ENCODE results near the gene TRERF1. TPM values are rescaled to one million over a fixed set of nuclear protein-coding genes. Genes with fewer than 3 reads are reported as not detected.

The TRERF1 gene
- polyA plus RNA-seq, 3 donors = 0.58 to 10.0 (median 2.0) TPM

GRCh38 chr6:42406306-42407280 is 45.1 kb downstream of the TRERF1 start:
- H3K27ac ChIP-seq (ENCODE audit: low read depth in 1 of 2, low read length in 2 of 2) = peak overlapping the region; percentile 20 to 67
- H3K4me1 ChIP-seq (ENCODE audit: control insufficient read depth in 1 of 2, insufficient read depth in 2 of 2, low read length in 2 of 2) = peaks cover 84 to 95% of the 10 kb centered on the region in 2 donors
- peaks cover 83% of the 10 kb centered on the region for H3K4me1 Mint-ChIP-seq
- peak overlapping the region in 1 of 3 experiments; percentile 12 for H3K4me3 ChIP-seq (replicated peaks in 1 of 3; ENCODE audit: low read depth in 2 of 3, low read length in 3 of 3)
- H3K79me2 ChIP-seq (ENCODE audit: insufficient read depth, low read length) = peaks cover 87% of the 10 kb centered on the region
- H3K4me3 Mint-ChIP-seq = no peak overlapping the region
- H3K9me3 Mint-ChIP-seq = no peaks in the 10 kb centered on the region
- H2AFZ ChIP-seq (ENCODE audit: insufficient read depth, low read depth, low read length, poor library complexity, severe bottlenecking) = no peak overlapping the region
- no peak for DNase-seq
- H3K36me3 ChIP-seq (replicated peaks in 1 of 2; ENCODE audit: control insufficient read depth in 1 of 2, insufficient read depth in 2 of 2, low read length in 2 of 2) = no peaks in the 10 kb centered on the region
- TF ChIP-seq, protein P1, sequence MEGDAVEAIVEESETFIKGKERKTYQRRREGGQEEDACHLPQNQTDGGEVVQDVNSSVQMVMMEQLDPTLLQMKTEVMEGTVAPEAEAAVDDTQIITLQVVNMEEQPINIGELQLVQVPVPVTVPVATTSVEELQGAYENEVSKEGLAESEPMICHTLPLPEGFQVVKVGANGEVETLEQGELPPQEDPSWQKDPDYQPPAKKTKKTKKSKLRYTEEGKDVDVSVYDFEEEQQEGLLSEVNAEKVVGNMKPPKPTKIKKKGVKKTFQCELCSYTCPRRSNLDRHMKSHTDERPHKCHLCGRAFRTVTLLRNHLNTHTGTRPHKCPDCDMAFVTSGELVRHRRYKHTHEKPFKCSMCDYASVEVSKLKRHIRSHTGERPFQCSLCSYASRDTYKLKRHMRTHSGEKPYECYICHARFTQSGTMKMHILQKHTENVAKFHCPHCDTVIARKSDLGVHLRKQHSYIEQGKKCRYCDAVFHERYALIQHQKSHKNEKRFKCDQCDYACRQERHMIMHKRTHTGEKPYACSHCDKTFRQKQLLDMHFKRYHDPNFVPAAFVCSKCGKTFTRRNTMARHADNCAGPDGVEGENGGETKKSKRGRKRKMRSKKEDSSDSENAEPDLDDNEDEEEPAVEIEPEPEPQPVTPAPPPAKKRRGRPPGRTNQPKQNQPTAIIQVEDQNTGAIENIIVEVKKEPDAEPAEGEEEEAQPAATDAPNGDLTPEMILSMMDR (IDR thresholded peaks at IDR 0.05) = no peak
- WGBS (ENCODE audit: insufficient coverage) = 94% methylated on average over 5 of the region's 6 CpGs
- H3K27me3 Mint-ChIP-seq (ENCODE audit: low read depth in 3 of 3) = peaks cover 0 to 2% (median 0%) of the 10 kb centered on the region in 3 donors
- H3K4me2 ChIP-seq (replicated peaks; ENCODE audit: extremely low read depth, low read length, poor library complexity, severe bottlenecking) = peak overlapping the region; percentile 23
- H3K27me3 ChIP-seq (ENCODE audit: control insufficient read depth in 2 of 2, insufficient read depth in 2 of 2, low read length in 2 of 2) = no peaks in the 10 kb centered on the region
- intact Hi-C loops (cut with micrococcal nuclease) = loop anchor here in 1 of 2 donors (5.0 kb wide), 3 partner anchors 44 to 89 kb away; partner anchors contain the start of gene TRERF1
- peak overlapping the region; percentile 54 to 90 (median 77) for H3K27ac Mint-ChIP-seq
- H3K9me3 ChIP-seq (replicated peaks in 1 of 2; ENCODE audit: control insufficient read depth in 1 of 2, insufficient read depth in 1 of 2, low read length in 2 of 2) = no peaks in the 10 kb centered on the region
- H4K20me1 ChIP-seq (ENCODE audit: insufficient read depth, low read length) = peaks cover 15% of the 10 kb centered on the region
- peaks cover 4 to 7% of the 10 kb centered on the region in 2 donors for H3K36me3 Mint-ChIP-seq
- peak overlapping the region; percentile 9 for H3K9ac ChIP-seq (ENCODE audit: insufficient read depth, low read length, poor library complexity, severe bottlenecking)

DNA sequence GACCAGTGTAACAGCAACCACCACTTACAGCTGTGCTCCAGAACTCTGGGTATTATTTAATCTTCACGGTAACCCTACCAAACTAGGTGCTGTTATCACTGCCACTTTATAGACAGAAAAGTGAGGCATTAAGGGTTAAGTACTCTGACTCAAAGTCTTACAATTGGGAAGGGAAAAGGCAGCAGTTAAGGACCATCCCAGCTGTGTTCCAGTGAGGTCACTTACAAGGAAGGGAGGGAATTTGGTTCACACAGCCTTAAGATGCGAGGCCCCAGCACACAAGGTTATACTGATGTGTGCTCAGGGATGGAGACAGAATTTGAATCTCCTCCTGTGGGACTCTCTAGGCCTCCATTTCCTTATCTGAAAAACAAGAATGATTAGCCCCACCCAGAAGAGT is 46.7 kb downstream of the TRERF1 start:
- no peaks in the 10 kb centered on the region for H3K27me3 ChIP-seq (ENCODE audit: control insufficient read depth in 2 of 2, insufficient read depth in 2 of 2, low read length in 2 of 2)
- H3K4me1 ChIP-seq (ENCODE audit: control insufficient read depth in 1 of 2, insufficient read depth in 2 of 2, low read length in 2 of 2) = peaks cover 68 to 81% of the 10 kb centered on the region in 2 donors
- H3K9ac ChIP-seq (ENCODE audit: insufficient read depth, low read length, poor library complexity, severe bottlenecking) = peak overlapping the region; percentile 19
- no CpG with 5 or more reads among the region's 2 CpGs for WGBS (ENCODE audit: insufficient coverage)
- H4K20me1 ChIP-seq (ENCODE audit: insufficient read depth, low read length) = peaks cover 26% of the 10 kb centered on the region
- no peaks in the 10 kb centered on the region for H3K36me3 ChIP-seq (replicated peaks in 1 of 2; ENCODE audit: control insufficient read depth in 1 of 2, insufficient read depth in 2 of 2, low read length in 2 of 2)
- H3K9me3 Mint-ChIP-seq = no peaks in the 10 kb centered on the region
- H3K79me2 ChIP-seq (ENCODE audit: insufficient read depth, low read length) = peaks cover 87% of the 10 kb centered on the region
- H2AFZ ChIP-seq (ENCODE audit: insufficient read depth, low read depth, low read length, poor library complexity, severe bottlenecking) = peak overlapping the region; percentile 41
- H3K9me3 ChIP-seq (replicated peaks in 1 of 2; ENCODE audit: control insufficient read depth in 1 of 2, insufficient read depth in 1 of 2, low read length in 2 of 2) = no peaks in the 10 kb centered on the region
- H3K27ac ChIP-seq (ENCODE audit: low read depth in 1 of 2, low read length in 2 of 2) = peak overlapping the region in 1 of 2 donors; percentile 88
- H3K27ac Mint-ChIP-seq = peak overlapping the region in 5 of 7 donors; percentile 56 to 96 (median 77)
- intact Hi-C loops (cut with micrococcal nuclease) = loop anchor here in 1 of 2 donors (5.0 kb wide), 3 partner anchors 43 to 88 kb away; partner anchors contain the start of gene TRERF1
- H3K4me1 Mint-ChIP-seq = peaks cover 71% of the 10 kb centered on the region
- H3K36me3 Mint-ChIP-seq = peaks cover 4 to 7% of the 10 kb centered on the region in 2 donors
- no peak overlapping the region for H3K4me3 Mint-ChIP-seq
- TF ChIP-seq, protein P1 (IDR thresholded peaks at IDR 0.05) = no peak
- DNase-seq = no peak
- H3K4me3 ChIP-seq (replicated peaks in 1 of 3; ENCODE audit: low read depth in 2 of 3, low read length in 3 of 3) = no peak overlapping the region
- peaks cover 0 to 2% (median 0%) of the 10 kb centered on the region in 3 donors for H3K27me3 Mint-ChIP-seq (ENCODE audit: low read depth in 3 of 3)
- peak overlapping the region; percentile 57 for H3K4me2 ChIP-seq (replicated peaks; ENCODE audit: extremely low read depth, low read length, poor library complexity, severe bottlenecking)
